CD4-positive, alpha-beta memory T cell (primary cell): ENCODE results near the gene SHCBP1L. TPM values are rescaled to one million over a fixed set of nuclear protein-coding genes. Genes with fewer than 3 reads are reported as not detected.
"Not testable (repeated sequence)": the region's sequence is repeated elsewhere in the genome, so short reads cannot be mapped to it uniquely, and the experiment has no call there.

ENCODE experiments used
- CTCF ChIA-PET: fragments of 350-600 bp; sonication (Branson Sonifier 250); formaldehyde crosslinking; loops from one replicate; lab custom pipeline; 2021; ENCODE audit warnings: inconsistent platforms; ENCODE audit not compliant: partially characterized antibody; lab: Charles Lee
- POLR2A ChIA-PET: fragments of 350-600 bp; sonication (Branson Sonifier 250); formaldehyde crosslinking; loops from one replicate; lab custom pipeline; 2021; ENCODE audit not compliant: partially characterized antibody; lab: Charles Lee
- DNase-seq, 5 donors: peaks; one replicate each; pipeline versions ENCODE4 v3.0.0 to v3.0.0-alpha.2; 2020 to 2022; ENCODE audit warnings: mixed read lengths in 1 of 5
- H3K27ac ChIP-seq: one replicate; pipeline ENCODE4 v1.7.0; 2013; ENCODE audit warnings: low read depth, low read length
- H3K27me3 ChIP-seq: 2 replicates; pipeline ENCODE4 v1.7.0; 2013; ENCODE audit warnings: mild to moderate bottlenecking, low read length, moderate library complexity; ENCODE audit not compliant: insufficient read depth
- H3K36me3 ChIP-seq: 2 replicates; pipeline ENCODE4 v1.7.0; 2013; ENCODE audit warnings: mild to moderate bottlenecking, low read length, moderate library complexity; ENCODE audit not compliant: insufficient read depth
- H3K4me1 ChIP-seq: 2 replicates; pipeline ENCODE4 v1.7.0; 2013; ENCODE audit warnings: mild to moderate bottlenecking, low read length, moderate library complexity; ENCODE audit not compliant: insufficient read depth
- H3K4me3 ChIP-seq, 2 donors: one replicate each; pipeline ENCODE4 v1.7.0; 2013; ENCODE audit warnings: low read length in 2 of 2, mild to moderate bottlenecking in 1 of 2
- H3K9me3 ChIP-seq, 2 donors: one replicate each; pipeline ENCODE4 v1.7.0; 2013; ENCODE audit warnings: low read length in 2 of 2, control low read depth in 1 of 2; ENCODE audit not compliant: control insufficient read depth in 1 of 2
- H3K27ac Mint-ChIP-seq, 7 donors: one replicate each; pipeline ENCODE4 v1.8.0; 2020 to 2021; ENCODE audit warnings: mixed read lengths in 7 of 7, mild to moderate bottlenecking in 6 of 7, inconsistent platforms in 3 of 7, moderate library complexity in 3 of 7
- H3K27me3 Mint-ChIP-seq, 2 donors: one replicate each; pipeline ENCODE4 v1.8.0; 2020 to 2021; ENCODE audit warnings: mixed read lengths in 2 of 2
- H3K36me3 Mint-ChIP-seq, 2 donors: one replicate each; pipeline ENCODE4 v1.8.0; 2020 to 2021; ENCODE audit warnings: mixed read lengths in 2 of 2, inconsistent platforms in 1 of 2, mild to moderate bottlenecking in 1 of 2
- H3K4me1 Mint-ChIP-seq, 4 donors: one replicate each; pipeline ENCODE4 v1.8.0; 2020 to 2021; ENCODE audit warnings: mixed read lengths in 4 of 4, mild to moderate bottlenecking in 1 of 4
- H3K4me3 Mint-ChIP-seq, 8 donors: one replicate each; pipeline ENCODE4 v1.8.0; 2020 to 2021; ENCODE audit warnings: mixed read lengths in 8 of 8, mild to moderate bottlenecking in 7 of 8, moderate library complexity in 6 of 8, inconsistent platforms in 3 of 8
- H3K9me3 Mint-ChIP-seq, 8 donors: one replicate each; pipeline ENCODE4 v1.8.0; 2020 to 2021; ENCODE audit warnings: mixed read lengths in 8 of 8, mild to moderate bottlenecking in 5 of 8, inconsistent platforms in 3 of 8, moderate library complexity in 1 of 8
- intact Hi-C: fragments of 100-400 bp; cut with micrococcal nuclease; formaldehyde crosslinking; loops from one replicate; pipeline ENCODE4 v1.15.1; 2023
- polyA plus RNA-seq, 2 donors: library from polyadenylated mRNA; unstranded; fragments of 300-500 nt; fragmentation: Illumina TruSeq; gene quantifications; one replicate each; pipeline ENCODE4 v1.2.3, GENCODE V29; 2021
- total RNA-seq, 2 experiments: library from RNA; stranded (reverse); gene quantifications; one replicate each; pipeline ENCODE4 v1.2.3, GENCODE V29; 2021

Gene SHCBP1L
- total and polyA plus RNA-seq, 4 experiments from 2014 or later: not detected

- Mint-ChIP-seq H3K36me3 (no peaks in the 10 kb centered on the region), H3K9me3 (peaks cover 0 to 8% (median 4%) of the 10 kb centered on the region in 8 donors), H3K27me3 (peaks cover 21 to 23% of the 10 kb centered on the region in 2 donors), H3K4me3 (no peak overlapping the region), H3K4me1 (no peaks in the 10 kb centered on the region), H3K27ac (no peak overlapping the region)
- intact Hi-C loops: no loop called here
- DNase-seq: no peak
- Histone ChIP-seq H3K27me3 (no peaks in the 10 kb centered on the region), H3K4me3 (no peak overlapping the region), H3K9me3 (no peaks in the 10 kb centered on the region), H3K27ac (no peak overlapping the region), H3K36me3 (no peaks in the 10 kb centered on the region), H3K4me1 (no peaks in the 10 kb centered on the region)
- CTCF ChIA-PET: no interaction called here
- POLR2A ChIA-PET: no interaction called here
Observed at GRCh38 chr1:182917378-182917777, 35.6 kb downstream of the SHCBP1L start.

GRCh38 chr1:182913401-182913800 is 39.6 kb downstream of the SHCBP1L start:
- Histone ChIP-seq H3K4me3 (no peak overlapping the region), H3K36me3 (no peaks in the 10 kb centered on the region), H3K9me3 (no peaks in the 10 kb centered on the region), H3K27me3 (no peaks in the 10 kb centered on the region), H3K4me1 (no peaks in the 10 kb centered on the region), H3K27ac (no peak overlapping the region)
- DNase-seq: no peak
- Mint-ChIP-seq H3K27ac (no peak overlapping the region), H3K4me3 (no peak overlapping the region), H3K36me3 (no peaks in the 10 kb centered on the region), H3K27me3 (peaks cover 12 to 16% of the 10 kb centered on the region in 2 donors), H3K4me1 (no peaks in the 10 kb centered on the region), H3K9me3 (peaks cover 0 to 17% (median 9%) of the 10 kb centered on the region in 8 donors)
- ChIA-PET CTCF (no interaction called here), POLR2A (no interaction called here)
- intact Hi-C loops: no loop called here

- intact Hi-C loops: no loop called here
- Mint-ChIP-seq H3K27me3 (peaks cover 9 to 10% of the 10 kb centered on the region in 2 donors), H3K4me1 (no peaks in the 10 kb centered on the region), H3K9me3 (peaks cover 0 to 17% (median 9%) of the 10 kb centered on the region in 8 donors), H3K4me3 (no peak overlapping the region), H3K27ac (no peak overlapping the region), H3K36me3 (no peaks in the 10 kb centered on the region)
- CTCF ChIA-PET: no interaction called here
- no peaks in the 10 kb centered on the region for H3K27me3 ChIP-seq
- DNase-seq: no peak
- H3K27ac ChIP-seq: no peak overlapping the region
- POLR2A ChIA-PET: interaction anchor here (0.7 kb wide), 1 partner anchor 222 kb away, joined by 3 read pairs; no protein-coding TSS in a partner anchor
- no peaks in the 10 kb centered on the region for H3K36me3 ChIP-seq
- no peaks in the 10 kb centered on the region for H3K4me1 ChIP-seq
- no peaks in the 10 kb centered on the region for H3K9me3 ChIP-seq
- H3K4me3 ChIP-seq: no peak overlapping the region
Observed at GRCh38 chr1:182910143-182910542, 42.8 kb downstream of the SHCBP1L start.

- H3K27me3 ChIP-seq: no peaks in the 10 kb centered on the region
- intact Hi-C loops: no loop called here
- H3K4me1 ChIP-seq: no peaks in the 10 kb centered on the region
- H3K4me3 ChIP-seq: no peak overlapping the region
- H3K4me3 Mint-ChIP-seq: no peak overlapping the region
- CTCF ChIA-PET: no interaction called here
- no peaks in the 10 kb centered on the region for H3K9me3 ChIP-seq
- DNase-seq: no peak
- peaks cover 9 to 10% of the 10 kb centered on the region in 2 donors for H3K27me3 Mint-ChIP-seq
- H3K27ac ChIP-seq: no peak overlapping the region
- H3K27ac Mint-ChIP-seq: no peak overlapping the region
- POLR2A ChIA-PET: interaction anchor here (0.7 kb wide), 1 partner anchor 221 kb away, joined by 3 read pairs; no protein-coding TSS in a partner anchor
- H3K4me1 Mint-ChIP-seq: no peaks in the 10 kb centered on the region
- no peaks in the 10 kb centered on the region for H3K36me3 Mint-ChIP-seq
- peaks cover 0 to 16% (median 9%) of the 10 kb centered on the region in 8 donors for H3K9me3 Mint-ChIP-seq
- H3K36me3 ChIP-seq: no peaks in the 10 kb centered on the region
Observed at GRCh38 chr1:182909578-182909977, 43.4 kb downstream of the SHCBP1L start.

GRCh38 chr1:182905321-182905720 is 47.6 kb downstream of the SHCBP1L start:
- no peak overlapping the region for H3K4me3 ChIP-seq
- Mint-ChIP-seq H3K27me3 (peaks cover 2 to 6% of the 10 kb centered on the region in 2 donors), H3K36me3 (no peaks in the 10 kb centered on the region), H3K4me3 (no peak overlapping the region), H3K27ac (no peak overlapping the region), H3K9me3 (peaks cover 0 to 4% (median 0%) of the 10 kb centered on the region in 8 donors), H3K4me1 (no peaks in the 10 kb centered on the region)
- H3K27ac ChIP-seq: no peak overlapping the region
- H3K4me1 ChIP-seq: no peaks in the 10 kb centered on the region
- H3K27me3 ChIP-seq: no peaks in the 10 kb centered on the region
- no peak for DNase-seq
- CTCF ChIA-PET: no interaction called here
- no peaks in the 10 kb centered on the region for H3K9me3 ChIP-seq
- H3K36me3 ChIP-seq: no peaks in the 10 kb centered on the region
- intact Hi-C loops: no loop called here
- POLR2A ChIA-PET: no interaction called here

GRCh38 chr1:182901946-182902345 is 51.0 kb downstream of the SHCBP1L start:
- H3K27ac ChIP-seq, CTCF ChIA-PET, H3K36me3 ChIP-seq, H3K27me3 Mint-ChIP-seq, H3K36me3 Mint-ChIP-seq, H3K9me3 ChIP-seq, H3K27ac Mint-ChIP-seq, H3K4me3 ChIP-seq, POLR2A ChIA-PET, intact Hi-C loops, H3K4me1 Mint-ChIP-seq, DNase-seq, H3K9me3 Mint-ChIP-seq, H3K4me1 ChIP-seq, H3K27me3 ChIP-seq, H3K4me3 Mint-ChIP-seq: not testable (repeated sequence)

- Mint-ChIP-seq H3K27ac (no peak overlapping the region), H3K36me3 (no peaks in the 10 kb centered on the region), H3K9me3 (peaks cover 0 to 5% (median 3%) of the 10 kb centered on the region in 8 donors), H3K27me3 (peaks cover 0 to 4% of the 10 kb centered on the region in 2 donors), H3K4me1 (no peaks in the 10 kb centered on the region), H3K4me3 (no peak overlapping the region)
- H3K4me1 ChIP-seq: no peaks in the 10 kb centered on the region
- H3K27ac ChIP-seq: no peak overlapping the region
- H3K4me3 ChIP-seq: no peak overlapping the region
- CTCF ChIA-PET: no interaction called here
- DNase-seq: no peak
- intact Hi-C loops: loop anchor here (10.0 kb wide), 1 partner anchor 53 kb away; no protein-coding TSS in a partner anchor
- H3K9me3 ChIP-seq: no peaks in the 10 kb centered on the region
- POLR2A ChIA-PET: no interaction called here
- no peaks in the 10 kb centered on the region for H3K36me3 ChIP-seq
- H3K27me3 ChIP-seq: no peaks in the 10 kb centered on the region
Observed at GRCh38 chr1:182897696-182898095, 55.3 kb downstream of the SHCBP1L start.
